Memory B cell (primary cell): ENCODE results near the gene INAFM2.

Source experiments
- ATAC-seq: fragments of 150-1000 bp; cut with Tn5 transposase; 2 replicates; pipeline ENCODE4 v1.10.0; 2021; ENCODE audit warnings: low read depth, mild to moderate bottlenecking, moderate library complexity
- DNase-seq, 2 donors: peaks; one replicate each; pipeline ENCODE4 v3.0.0; 2022; ENCODE audit warnings: low spot score in 2 of 2
- H3K27ac Mint-ChIP-seq: one replicate; pipeline ENCODE4 v1.8.0; 2022; ENCODE audit warnings: mild to moderate bottlenecking, moderate library complexity, mixed read lengths
- H3K27me3 Mint-ChIP-seq: one replicate; pipeline ENCODE4 v1.8.0; 2022; ENCODE audit warnings: mixed read lengths
- H3K36me3 Mint-ChIP-seq: one replicate; pipeline ENCODE4 v1.8.0; 2022; ENCODE audit warnings: mild to moderate bottlenecking, mixed read lengths
- H3K4me1 Mint-ChIP-seq: one replicate; pipeline ENCODE4 v1.8.0; 2022; ENCODE audit warnings: mixed read lengths
- H3K4me3 Mint-ChIP-seq: one replicate; pipeline ENCODE4 v1.8.0; 2022; ENCODE audit warnings: mild to moderate bottlenecking, moderate library complexity, mixed read lengths
- H3K9me3 Mint-ChIP-seq: one replicate; pipeline ENCODE4 v1.8.0; 2022; ENCODE audit warnings: mixed read lengths

INAFM2 gene

DNA sequence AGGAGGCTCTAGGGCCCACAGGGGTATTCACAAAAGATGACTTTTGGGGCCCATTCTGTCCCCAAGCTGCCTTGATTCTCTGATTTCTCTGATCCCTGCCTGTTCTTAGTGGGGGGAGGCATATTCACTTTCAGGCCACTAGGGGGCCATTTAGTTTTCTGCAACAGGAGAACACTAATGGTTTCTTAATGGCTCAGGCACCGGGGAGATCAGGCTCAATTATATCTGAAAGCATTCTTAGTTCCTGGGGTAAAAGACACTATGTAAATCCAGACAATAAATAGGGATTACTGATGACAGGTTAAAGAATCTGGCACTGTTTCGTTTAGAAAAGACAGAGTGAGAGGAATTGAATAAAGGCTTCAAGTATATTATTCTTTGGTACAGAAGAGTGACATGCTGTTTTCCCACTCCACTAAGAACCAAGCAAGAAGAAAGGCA, 2.5 kb upstream of the INAFM2 start:
- peaks cover 24% of the 10 kb centered on the region for H3K4me1 Mint-ChIP-seq
- no peak overlapping the region for H3K27ac Mint-ChIP-seq
- H3K27me3 Mint-ChIP-seq, result peaks cover 3% of the 10 kb centered on the region
- ATAC-seq (peak; percentile 11), DNase-seq (peak in 1 of 2 donors; percentile 62)
- H3K36me3 Mint-ChIP-seq, result no peaks in the 10 kb centered on the region
- H3K4me3 Mint-ChIP-seq, result no peak overlapping the region
- no peaks in the 10 kb centered on the region for H3K9me3 Mint-ChIP-seq

- ATAC-seq (no peak), DNase-seq (no peak)
- peaks cover 21% of the 10 kb centered on the region for H3K4me1 Mint-ChIP-seq
- peak overlapping the region; percentile 67 for H3K4me3 Mint-ChIP-seq
- H3K36me3 Mint-ChIP-seq, result no peaks in the 10 kb centered on the region
- peaks cover 3% of the 10 kb centered on the region for H3K27me3 Mint-ChIP-seq
- peak overlapping the region; percentile 3 for H3K27ac Mint-ChIP-seq
- no peaks in the 10 kb centered on the region for H3K9me3 Mint-ChIP-seq
Observed at GRCh38 chr15:40322531-40323238, 807 bp upstream of the INAFM2 start.

DNA sequence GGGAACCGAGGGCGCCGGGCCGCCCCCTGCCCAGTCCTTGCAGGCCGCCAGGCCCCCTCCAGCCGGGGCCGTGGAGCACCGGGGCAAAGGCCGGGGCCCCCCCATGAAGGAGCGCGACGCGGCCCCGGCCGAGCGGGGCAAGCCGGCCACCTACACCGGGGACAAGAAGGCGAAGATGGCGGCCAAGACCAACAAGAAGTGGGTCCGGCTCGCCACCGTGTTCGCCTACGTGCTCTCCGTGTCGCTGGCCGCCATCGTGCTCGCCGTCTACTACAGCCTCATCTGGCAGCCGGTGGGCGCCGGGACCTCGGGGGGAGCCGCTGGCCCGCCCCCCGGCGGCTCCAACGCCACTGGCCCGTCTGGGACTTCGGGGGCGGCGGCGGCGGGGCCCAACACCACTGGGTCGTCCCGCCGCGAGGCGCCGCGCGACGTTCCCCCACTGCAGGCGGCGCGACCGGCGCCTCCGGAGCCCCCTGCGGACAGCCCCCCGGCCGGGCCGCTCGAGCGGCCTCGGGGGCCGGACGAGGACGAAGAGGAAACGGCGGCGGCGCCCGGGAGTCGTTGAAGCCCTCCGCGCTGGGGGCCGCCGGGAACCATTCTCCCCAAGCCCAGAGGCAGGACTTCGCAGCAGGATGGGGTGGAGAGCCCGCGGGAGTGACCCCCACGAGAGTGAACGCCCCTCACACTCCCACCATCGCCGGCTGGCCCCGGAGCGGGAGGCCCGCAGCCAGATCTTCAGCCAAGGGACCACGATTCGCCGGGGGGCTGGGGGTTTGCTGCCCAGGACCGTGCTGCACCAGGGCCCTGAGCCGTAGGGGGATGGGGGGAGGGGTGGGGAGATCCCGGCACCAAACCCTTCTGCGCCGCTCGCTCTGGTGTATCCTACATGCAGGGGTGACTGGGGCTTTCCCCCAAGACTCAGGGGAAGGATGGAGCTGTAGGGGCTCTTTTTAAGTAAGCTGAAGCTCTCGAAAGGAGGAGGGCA, 753 bp downstream of the INAFM2 start:
- peak; percentile 8 for ATAC-seq
- peaks cover 24% of the 10 kb centered on the region for H3K4me1 Mint-ChIP-seq
- H3K9me3 Mint-ChIP-seq, result no peaks in the 10 kb centered on the region
- H3K27me3 Mint-ChIP-seq, result peaks cover 3% of the 10 kb centered on the region
- H3K27ac Mint-ChIP-seq, result no peak overlapping the region
- H3K36me3 Mint-ChIP-seq, result no peaks in the 10 kb centered on the region
- H3K4me3 Mint-ChIP-seq, result peak overlapping the region; percentile 77
- no peak for DNase-seq

GRCh38 chr15:40325188-40325587, 1.7 kb downstream of the INAFM2 start:
- no peaks in the 10 kb centered on the region for H3K9me3 Mint-ChIP-seq
- ATAC-seq, result no peak
- H3K27ac Mint-ChIP-seq, result no peak overlapping the region
- peaks cover 22% of the 10 kb centered on the region for H3K4me1 Mint-ChIP-seq
- H3K27me3 Mint-ChIP-seq, result peaks cover under 1% of the 10 kb centered on the region
- H3K4me3 Mint-ChIP-seq, result peak overlapping the region; percentile 77
- DNase-seq, result no peak
- H3K36me3 Mint-ChIP-seq, result no peaks in the 10 kb centered on the region

GRCh38 chr15:40325700-40326099, 2.2 kb downstream of the INAFM2 start:
- DNase-seq, result no peak
- Mint-ChIP-seq H3K4me1 (peaks cover 20% of the 10 kb centered on the region), H3K36me3 (no peaks in the 10 kb centered on the region), H3K4me3 (no peak overlapping the region), H3K9me3 (no peaks in the 10 kb centered on the region), H3K27me3 (no peaks in the 10 kb centered on the region), H3K27ac (no peak overlapping the region)
- ATAC-seq, result no peak

GRCh38 chr15:40327457-40327856, 4.0 kb downstream of the INAFM2 start:
- Mint-ChIP-seq H3K4me1 (peaks cover 10% of the 10 kb centered on the region), H3K27me3 (no peaks in the 10 kb centered on the region), H3K4me3 (no peak overlapping the region), H3K9me3 (no peaks in the 10 kb centered on the region), H3K27ac (no peak overlapping the region), H3K36me3 (no peaks in the 10 kb centered on the region)
- ATAC-seq, result no peak
- DNase-seq, result no peak

DNA sequence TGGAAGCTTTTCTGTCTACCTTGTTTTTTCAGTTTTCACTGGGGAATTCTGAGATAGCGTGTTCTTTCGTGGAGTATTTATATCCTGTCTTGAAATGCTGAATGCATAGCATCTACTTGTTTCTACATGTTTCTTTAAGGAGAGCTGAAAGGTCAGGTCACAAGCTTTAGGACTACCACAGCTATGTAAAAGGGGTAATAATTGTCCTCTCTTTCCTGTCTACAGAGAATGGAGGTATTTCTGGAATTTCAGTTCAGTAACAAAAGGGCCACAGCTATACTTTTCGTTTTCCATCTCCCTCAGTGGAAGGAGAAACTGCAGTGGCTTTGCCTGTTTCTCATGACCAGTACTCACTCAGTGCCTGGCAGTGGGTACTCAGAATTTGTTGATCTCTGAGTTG, 4.7 kb downstream of the INAFM2 start:
- no peaks in the 10 kb centered on the region for H3K36me3 Mint-ChIP-seq
- H3K4me1 Mint-ChIP-seq, result peaks cover 9% of the 10 kb centered on the region
- no peak overlapping the region for H3K27ac Mint-ChIP-seq
- H3K4me3 Mint-ChIP-seq, result no peak overlapping the region
- ATAC-seq, result no peak
- DNase-seq, result no peak
- no peaks in the 10 kb centered on the region for H3K9me3 Mint-ChIP-seq
- H3K27me3 Mint-ChIP-seq, result no peaks in the 10 kb centered on the region

GRCh38 chr15:40328751-40329150, 5.3 kb downstream of the INAFM2 start:
- peaks cover 12% of the 10 kb centered on the region for H3K4me1 Mint-ChIP-seq
- no peak for DNase-seq
- no peaks in the 10 kb centered on the region for H3K9me3 Mint-ChIP-seq
- no peak overlapping the region for H3K27ac Mint-ChIP-seq
- no peak for ATAC-seq
- no peak overlapping the region for H3K4me3 Mint-ChIP-seq
- H3K36me3 Mint-ChIP-seq, result no peaks in the 10 kb centered on the region
- no peaks in the 10 kb centered on the region for H3K27me3 Mint-ChIP-seq

- no peak overlapping the region for H3K27ac Mint-ChIP-seq
- DNase-seq (no peak), ATAC-seq (no peak)
- H3K4me3 Mint-ChIP-seq, result no peak overlapping the region
- H3K4me1 Mint-ChIP-seq, result peaks cover 16% of the 10 kb centered on the region
- no peaks in the 10 kb centered on the region for H3K9me3 Mint-ChIP-seq
- no peaks in the 10 kb centered on the region for H3K36me3 Mint-ChIP-seq
- H3K27me3 Mint-ChIP-seq, result no peaks in the 10 kb centered on the region
Observed at GRCh38 chr15:40329804-40330203, 6.3 kb downstream of the INAFM2 start.

DNA sequence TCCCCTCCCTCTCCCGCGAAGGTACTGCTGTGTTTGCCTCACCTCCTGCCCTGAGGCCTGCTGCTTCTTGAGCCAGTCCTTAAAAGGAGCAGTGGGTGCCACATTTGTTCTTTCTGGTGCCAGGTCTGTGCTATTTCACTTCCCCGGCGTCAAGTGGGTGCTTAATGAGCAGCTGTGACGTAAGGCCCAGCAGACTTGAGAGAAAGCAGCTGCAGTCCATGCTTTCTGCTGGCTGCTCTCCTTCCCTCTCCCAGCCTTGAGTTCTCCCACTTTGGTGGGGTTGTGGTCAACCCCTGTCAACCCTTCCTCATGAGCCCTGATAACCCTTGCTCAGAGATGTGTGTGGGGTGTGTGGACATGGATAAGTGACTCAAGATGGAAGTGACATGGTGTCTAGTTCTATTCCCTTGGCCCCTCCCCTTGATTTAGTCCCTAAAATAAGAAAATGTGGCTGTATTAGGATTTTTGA, 6.9 kb downstream of the INAFM2 start:
- ATAC-seq (no peak), DNase-seq (no peak)
- Mint-ChIP-seq H3K36me3 (no peaks in the 10 kb centered on the region), H3K27ac (no peak overlapping the region), H3K4me3 (no peak overlapping the region), H3K27me3 (no peaks in the 10 kb centered on the region), H3K9me3 (no peaks in the 10 kb centered on the region), H3K4me1 (peaks cover 12% of the 10 kb centered on the region)

DNA sequence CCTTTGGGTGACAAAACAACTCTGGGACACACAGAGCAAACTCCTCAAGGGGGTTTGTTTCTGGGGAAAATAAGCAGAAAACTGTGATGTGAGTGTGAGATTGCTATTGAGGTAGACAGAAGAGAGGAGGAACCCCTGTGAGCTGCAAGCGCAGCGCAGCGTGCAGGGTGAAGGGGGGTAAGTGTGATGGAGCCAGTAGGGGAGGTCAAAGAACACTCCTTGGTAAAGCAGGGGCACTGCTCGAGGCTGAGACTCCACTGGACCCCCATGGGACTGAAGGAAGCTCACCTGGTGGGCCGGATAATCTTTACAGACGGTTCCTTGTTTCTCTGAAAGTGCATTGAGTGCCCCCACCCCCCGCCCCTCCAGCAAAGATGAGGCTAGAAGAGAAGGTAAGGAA, 7.5 kb downstream of the INAFM2 start:
- no peak for DNase-seq
- no peak for ATAC-seq
- Mint-ChIP-seq H3K27ac (no peak overlapping the region), H3K36me3 (no peaks in the 10 kb centered on the region), H3K4me3 (no peak overlapping the region), H3K4me1 (peaks cover 12% of the 10 kb centered on the region), H3K9me3 (no peaks in the 10 kb centered on the region), H3K27me3 (no peaks in the 10 kb centered on the region)

DNA sequence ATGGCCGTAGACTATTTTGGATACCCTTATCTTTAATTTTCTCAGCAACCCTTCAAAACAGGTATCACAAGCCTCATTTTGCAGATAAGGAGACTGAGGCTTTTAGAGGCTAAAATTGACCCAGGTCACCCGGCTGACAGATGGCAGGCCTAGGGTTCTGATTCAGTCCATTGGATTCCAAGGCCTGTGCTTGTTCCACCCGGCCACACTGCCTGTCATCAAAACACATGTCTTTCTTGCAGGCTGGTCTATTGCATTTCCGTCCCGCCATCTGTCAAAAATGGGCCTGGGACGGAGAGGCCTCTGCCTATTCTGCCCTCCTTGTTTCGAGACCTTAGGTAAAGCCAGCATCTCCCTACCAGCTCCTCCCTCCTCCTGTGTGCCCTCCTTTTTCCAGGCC, 8.1 kb downstream of the INAFM2 start:
- H3K27me3 Mint-ChIP-seq, result no peaks in the 10 kb centered on the region
- DNase-seq, result no peak
- H3K4me1 Mint-ChIP-seq, result peaks cover 12% of the 10 kb centered on the region
- no peaks in the 10 kb centered on the region for H3K36me3 Mint-ChIP-seq
- ATAC-seq, result no peak
- no peaks in the 10 kb centered on the region for H3K9me3 Mint-ChIP-seq
- H3K27ac Mint-ChIP-seq, result no peak overlapping the region
- no peak overlapping the region for H3K4me3 Mint-ChIP-seq

DNA sequence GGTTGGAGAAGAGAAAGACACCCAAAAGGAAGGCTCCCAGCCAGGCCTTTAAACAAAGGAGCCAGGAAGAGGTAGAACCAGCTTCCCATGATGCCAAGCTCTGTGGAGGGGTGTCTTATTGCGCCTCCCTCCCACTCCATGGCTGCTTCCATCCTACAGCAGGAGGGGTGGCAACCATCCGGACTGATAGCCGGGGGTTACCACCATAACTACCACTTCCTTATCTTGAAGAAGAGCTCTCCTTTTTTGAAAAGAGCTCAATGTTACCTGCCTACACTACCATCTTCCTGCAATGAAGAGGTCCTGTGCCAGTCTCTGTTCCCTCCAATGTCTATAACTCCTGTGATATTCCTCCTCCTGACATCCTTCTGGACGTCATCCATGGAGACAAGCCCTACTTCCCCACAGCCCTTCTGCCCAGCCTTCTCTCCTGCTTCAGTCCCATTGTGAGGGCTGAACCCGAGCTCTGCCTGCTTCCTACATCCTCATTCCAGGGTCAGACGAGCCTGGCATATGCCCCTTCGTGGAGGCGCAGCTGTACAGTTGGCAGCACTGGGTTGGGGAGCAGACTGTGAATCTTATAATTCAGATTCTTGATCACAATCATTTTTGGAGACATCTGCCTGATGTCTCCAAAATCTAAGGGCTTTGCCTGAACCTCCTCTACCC, 8.8 kb downstream of the INAFM2 start:
- Mint-ChIP-seq H3K9me3 (no peaks in the 10 kb centered on the region), H3K4me3 (no peak overlapping the region), H3K27me3 (no peaks in the 10 kb centered on the region), H3K4me1 (peaks cover 12% of the 10 kb centered on the region), H3K27ac (no peak overlapping the region), H3K36me3 (no peaks in the 10 kb centered on the region)
- DNase-seq, result no peak
- ATAC-seq, result no peak
